SK-N-MC (cell line): ENCODE data around the gene PRR15.

Experiments used
- EZH2 ChIP-seq: fragments of 200-600 bp; sonication (generic); IDR thresholded peaks from one replicate; pipeline ENCODE4 v1.6.1; 2017; ENCODE audit warnings: antibody characterized with exemption
- FOXP2 ChIP-seq: optimal IDR thresholded peaks from 2 replicates; pipeline ENCODE3; 2011; ENCODE audit warnings: mild to moderate bottlenecking, moderate library complexity; ENCODE audit not compliant: insufficient read depth; ENCODE audit errors: extremely low read length, control extremely low read depth

GRCh38 chr7:29518616-29519015 is 45.0 kb upstream of the PRR15 start:
- no peak for TF ChIP-seq EZH2
- no peak for TF ChIP-seq FOXP2
